ENCODE measurements around the gene GPATCH8. TPM values are rescaled to one million over a fixed set of nuclear protein-coding genes. Genes with fewer than 3 reads are reported as not detected.

The GPATCH8 gene
- total and polyA plus RNA-seq, 2 donors (not counting 3 experiments of a cell fraction or from before 2014, with no cell fraction given) = 14.6 to 35.3 TPM

- H3K27me3 ChIP-seq (ENCODE audit: control insufficient read depth in 2 of 2, insufficient read depth in 2 of 2, low read length in 2 of 2) = no peaks in the 10 kb centered on the region
- H3K4me2 ChIP-seq (ENCODE audit: insufficient read depth, low read length) = no peak overlapping the region
- no peaks in the 10 kb centered on the region for H3K9me3 ChIP-seq (replicated peaks; ENCODE audit: control insufficient read depth, insufficient read depth, low read length)
- FAIRE-seq = peak; percentile 42
- TF ChIP-seq FOS (IDR thresholded peaks at IDR 0.05; ENCODE audit: borderline replicate concordance, insufficient read depth, low read length) (no peak), CTCF (IDR thresholded peaks at IDR 0.05; ENCODE audit: extremely low read depth in 1 of 2, insufficient read depth in 1 of 2, low read depth in 1 of 2, low read length in 2 of 2) (peak; percentile 41), GATA2 (IDR thresholded peaks at IDR 0.05; ENCODE audit: insufficient read depth, insufficient read length, low read depth, low read length) (no peak)
- H4K20me1 ChIP-seq (replicated peaks; ENCODE audit: control insufficient read depth, extremely low read depth, insufficient read depth, low read length) = no peaks in the 10 kb centered on the region
- no peak overlapping the region for H2AFZ ChIP-seq (ENCODE audit: low read depth, low read length)
- CTCF ChIA-PET = interaction anchor here (1.2 to 9.2 kb wide), 2 partner anchors 123 to 128 kb away, joined by 3 to 86 read pairs; no protein-coding TSS in a partner anchor
- H3K36me3 ChIP-seq (ENCODE audit: control insufficient read depth in 2 of 2, extremely low read depth in 1 of 2, insufficient read depth in 2 of 2, low read length in 2 of 2) = peaks cover 8 to 28% of the 10 kb centered on the region in 2 experiments
- no peak overlapping the region for H3K9ac ChIP-seq (replicated peaks; ENCODE audit: extremely low read depth, insufficient read depth, low read length)
- TSS peak; percentile 1 for BruUV-seq (replicated peaks)
- dilution Hi-C loops (cut with MboI; ENCODE audit: extremely low pct_ligation_motif_present, low sequenced_read_pairs) (no loop called here), intact Hi-C loops (cut with micrococcal nuclease) (loop anchor here (1.0 kb wide), 1 partner anchor 123 kb away; no protein-coding TSS in a partner anchor)
- no peak overlapping the region for H3K27ac ChIP-seq (ENCODE audit: insufficient read depth, low read depth, low read length)
- no peaks in the 10 kb centered on the region for H3K4me1 ChIP-seq (ENCODE audit: control insufficient read depth, extremely low read depth, insufficient read depth, low read length)
- peak; percentile 36 for DNase-seq (ENCODE audit: low read depth, low spot score)
- H3K79me2 ChIP-seq (ENCODE audit: control insufficient read depth, insufficient read depth, low read length) = no peaks in the 10 kb centered on the region
- POLR2A ChIA-PET = no interaction called here
- no peaks in the 10 kb centered on the region for H3K9me1 ChIP-seq (replicated peaks; ENCODE audit: control insufficient read depth, extremely low read depth, insufficient read depth, low read length)
- no peak overlapping the region for H3K4me3 ChIP-seq (replicated peaks in 1 of 3; ENCODE audit: insufficient read depth in 1 of 3, low read depth in 1 of 3, low read length in 3 of 3)
Measured at GRCh38 chr17:44400226-44400847, 102.9 kb downstream of the GPATCH8 start.

All from endothelial cell of umbilical vein (primary cell).